GM23248 (cell line): ENCODE results near the gene PLEKHG5.

ENCODE experiments used
- EZH2 ChIP-seq: fragments of 200-600 bp; sonication (generic); IDR thresholded peaks from 2 replicates; pipeline ENCODE4 v1.6.1; 2018; ENCODE audit warnings: antibody characterized with exemption, mild to moderate bottlenecking; ENCODE audit not compliant: insufficient read depth, poor library complexity, severe bottlenecking
- EZH2phosphoT487 ChIP-seq: fragments of 200-600 bp; sonication (generic); IDR thresholded peaks from 2 replicates; pipeline ENCODE4 v1.6.1; 2018; ENCODE audit warnings: antibody characterized with exemption, moderate library complexity, mild to moderate bottlenecking, low read depth; ENCODE audit not compliant: insufficient read depth

- TF ChIP-seq EZH2 (no peak), EZH2phosphoT487 (no peak)
These were observed 14.1 kb upstream of the PLEKHG5 start for GRCh38 chr1:6505367-6506209.
